Lower leg skin (tissue), 4 donors: ENCODE data around the gene SVOPL. TPM values are rescaled to one million over a fixed set of nuclear protein-coding genes. Genes with fewer than 3 reads are reported as not detected.
"Not testable (repeated sequence)": the region's sequence is repeated elsewhere in the genome, so short reads cannot be mapped to it uniquely, and the experiment has no call there.

Experiments
- DNase-seq, 2 donors: peaks; one replicate each; pipeline ENCODE4 v3.0.0-alpha.2; 2019; ENCODE audit warnings: low spot score in 2 of 2
- H3K4me3 ChIP-seq: fragments of 200-600 bp; sonication (generic); 2 replicates; pipeline ENCODE4 v1.5.1; 2017; ENCODE audit warnings: mild to moderate bottlenecking, low read depth; ENCODE audit not compliant: poor library complexity, severe bottlenecking
- CTCF ChIP-seq, 3 donors: fragments of 450-650 bp; IDR thresholded peaks; one replicate each; pipeline ENCODE4 v1.5.1; 2016; ENCODE audit warnings: antibody characterized with exemption in 3 of 3, mild to moderate bottlenecking in 3 of 3, moderate library complexity in 2 of 3
- POLR2A ChIP-seq, 2 donors: fragments of 450-650 bp; IDR thresholded peaks; one replicate each; pipeline ENCODE4 v1.6.1; 2016 to 2017; ENCODE audit warnings: antibody characterized with exemption in 2 of 2, mild to moderate bottlenecking in 1 of 2, moderate library complexity in 1 of 2
- WGBS, 2 donors: methylation state at CpG; one replicate each; pipeline ENCODE4 v1.1.5; 2018; 5-methylcytosine and 5-hydroxymethylcytosine counted together
- intact Hi-C: fragments of 100-400 bp; cut with DNase I; formaldehyde crosslinking; loops from one replicate; pipeline ENCODE4 v1.15.0; 2023; ENCODE audit warnings: low total_unique reads
- total RNA-seq, 4 donors: library from RNA; depleted of rRNA; stranded (reverse); fragments of >200 nt; gene quantifications; one replicate each; pipeline ENCODE4 v1.1.0, GENCODE V29; 2016

SVOPL gene
- total RNA-seq, 4 donors from 2014 or later, result 0.21 to 1.6 TPM; not detected in 2

GRCh38 chr7:138735399-138735798 lies 34.2 kb upstream of the SVOPL start:
- 66 to 70% methylated on average over 6 of the region's 6 CpGs for WGBS, 2 donors
- TF ChIP-seq POLR2A (IDR thresholded peaks at IDR 0.05), result no peak
- no peak for TF ChIP-seq CTCF (IDR thresholded peaks at IDR 0.05)
- DNase-seq, result no peak
- H3K4me3 ChIP-seq, result no peak overlapping the region
- intact Hi-C loops, result loop anchor here (10.0 kb wide), 2 partner anchors 711 to 831 kb away; no protein-coding TSS in a partner anchor

- intact Hi-C loops, result loop anchor here (10.0 kb wide), 2 partner anchors 707 to 827 kb away; no protein-coding TSS in a partner anchor
- 92 to 94% methylated on average over 5 of the region's 5 CpGs for WGBS, 2 donors
- not testable (repeated sequence) for H3K4me3 ChIP-seq, DNase-seq
Observed at GRCh38 chr7:138731733-138732132, 30.6 kb upstream of the SVOPL start.

- no peak for DNase-seq
- TF ChIP-seq CTCF (IDR thresholded peaks at IDR 0.05), result no peak
- intact Hi-C loops, result no loop called here
- WGBS, 2 donors, result 87 to 93% methylated on average over 9 of the region's 9 CpGs
- no peak overlapping the region for H3K4me3 ChIP-seq
Observed at GRCh38 chr7:138729444-138729843, 28.3 kb upstream of the SVOPL start.

DNA sequence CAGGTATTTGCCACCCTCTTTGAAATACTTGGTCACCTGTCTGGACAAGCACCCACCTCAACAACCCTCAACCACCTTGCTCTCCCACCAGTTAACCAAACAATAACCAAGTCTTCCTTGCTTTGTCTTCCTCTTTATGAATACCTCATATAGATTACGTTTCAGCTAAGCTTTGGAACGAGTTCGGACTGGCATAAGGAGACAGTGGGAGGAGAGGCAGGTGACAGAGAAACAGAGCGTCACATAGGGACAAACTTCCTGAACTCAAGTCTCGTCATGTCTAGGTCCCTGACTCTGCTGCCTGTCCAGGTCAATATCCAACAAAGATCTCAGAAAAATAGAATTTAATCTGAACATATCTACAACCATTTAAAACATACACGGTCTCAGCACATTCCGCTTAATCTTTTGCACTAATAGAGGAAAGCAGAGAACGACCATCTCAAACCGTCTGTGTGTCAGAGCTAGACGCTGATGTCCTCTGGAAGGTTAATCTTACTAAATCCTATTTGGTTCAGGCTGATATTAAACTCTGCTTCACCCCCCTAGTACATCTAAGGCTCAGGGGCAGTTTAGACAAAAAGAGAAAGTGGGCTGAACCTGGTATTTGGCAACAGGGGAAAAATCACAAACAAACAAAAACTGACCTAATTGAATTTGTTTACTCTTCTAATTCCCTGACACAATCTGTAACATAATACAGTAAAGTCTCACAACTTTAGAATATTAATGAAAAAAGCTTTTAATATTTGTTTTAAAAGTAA lies 26.4 kb upstream of the SVOPL start:
- intact Hi-C loops, result no loop called here
- WGBS, 2 donors, result 58 to 61% methylated on average over 10 of the region's 10 CpGs
- TF ChIP-seq CTCF (IDR thresholded peaks at IDR 0.05) (no peak), POLR2A (IDR thresholded peaks at IDR 0.05) (no peak)
- no peak for DNase-seq
- no peak overlapping the region for H3K4me3 ChIP-seq

- 81% methylated on average over 9 of the region's 9 CpGs for WGBS, 2 donors
- no peak for TF ChIP-seq POLR2A (IDR thresholded peaks at IDR 0.05)
- DNase-seq, result no peak
- intact Hi-C loops, result no loop called here
- H3K4me3 ChIP-seq, result no peak overlapping the region
Observed at GRCh38 chr7:138726288-138726687, 25.1 kb upstream of the SVOPL start.

DNA sequence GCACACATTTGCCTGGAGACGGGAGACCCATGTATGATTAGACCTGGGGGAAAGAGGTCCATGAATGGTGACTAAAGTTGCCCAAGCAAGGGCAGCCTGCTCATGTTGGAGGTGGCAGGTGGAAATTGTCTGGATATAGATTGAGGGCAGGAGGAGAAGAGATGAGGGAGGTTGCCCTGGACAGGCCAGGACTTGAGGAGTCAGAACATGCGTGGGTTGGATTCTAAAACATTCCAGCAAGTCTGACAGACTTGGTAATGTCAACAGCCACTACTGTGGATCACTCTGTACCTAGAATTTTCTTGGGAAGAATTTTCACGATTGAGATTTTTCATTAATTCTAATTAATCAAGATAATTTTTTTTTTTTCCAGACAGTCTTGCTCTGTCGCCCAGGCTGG lies 19.1 kb upstream of the SVOPL start:
- peak in 1 of 2 donors; percentile 25 for DNase-seq
- 46 to 59% methylated on average over 4 of the region's 4 CpGs for WGBS, 2 donors
- intact Hi-C loops, result no loop called here
- no peak overlapping the region for H3K4me3 ChIP-seq
- TF ChIP-seq CTCF (IDR thresholded peaks at IDR 0.05), result no peak
- no peak for TF ChIP-seq POLR2A (IDR thresholded peaks at IDR 0.05)

GRCh38 chr7:138716889-138717288 lies 15.7 kb upstream of the SVOPL start:
- intact Hi-C loops, result no loop called here
- H3K4me3 ChIP-seq, result no peak overlapping the region
- no peak for DNase-seq
- TF ChIP-seq POLR2A (IDR thresholded peaks at IDR 0.05) (no peak), CTCF (IDR thresholded peaks at IDR 0.05) (no peak)
- WGBS, 2 donors, result 94 to 95% methylated on average over 7 of the region's 7 CpGs
